ENCODE data around the gene RIPOR2. TPM values are rescaled to one million over a fixed set of nuclear protein-coding genes. Genes with fewer than 3 reads are reported as not detected.
"Not testable (repeated sequence)": the region's sequence is repeated elsewhere in the genome, so short reads cannot be mapped to it uniquely, and the experiment has no call there.

Gene RIPOR2
- polyA plus RNA-seq, 4 donors = 7.3 to 16.8 (median 7.5) TPM

DNA sequence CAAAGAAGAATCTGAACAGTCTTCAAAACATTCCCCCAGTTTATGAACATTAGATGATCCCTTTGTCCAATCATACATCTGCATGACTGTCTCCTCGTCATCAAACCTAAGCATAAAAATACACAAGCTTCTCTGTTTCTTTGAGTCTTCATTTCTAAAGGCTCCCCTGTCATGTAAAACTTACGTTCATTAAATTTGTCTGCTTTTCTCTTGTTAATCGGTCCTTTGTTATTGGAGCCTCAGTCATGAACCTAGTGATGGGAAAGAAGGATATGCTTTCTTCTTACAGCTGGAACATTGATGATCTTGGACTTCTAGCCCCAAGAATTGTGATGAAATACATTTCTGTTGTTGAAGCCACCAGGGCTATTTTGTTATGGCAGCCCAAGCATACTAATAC, 18.0 kb upstream of the RIPOR2 start:
- DNase-seq (ENCODE audit: low read depth in 4 of 4, low spot score in 3 of 4) = no peak

DNA sequence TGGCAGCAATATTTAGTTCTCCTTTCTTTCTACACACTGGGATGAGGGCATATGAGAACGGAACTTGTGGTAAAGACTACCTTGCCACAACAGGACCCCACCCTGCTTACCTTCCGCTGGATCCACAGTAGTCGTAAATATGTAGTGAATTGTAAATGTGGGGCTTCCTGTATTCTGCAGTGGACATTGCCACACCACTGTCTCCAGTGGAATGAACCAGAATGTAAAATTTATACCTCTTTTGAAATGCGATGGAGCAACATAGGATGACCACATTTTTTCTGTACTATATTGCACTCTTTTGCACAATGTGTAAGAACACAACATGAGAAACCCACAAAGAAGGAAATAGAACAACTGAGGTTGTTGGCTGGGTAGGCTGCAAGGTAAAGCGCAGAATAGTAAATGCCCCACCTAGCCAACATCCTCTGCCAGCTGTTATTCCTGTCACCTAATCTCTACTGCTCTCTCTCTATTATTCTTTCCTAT, 16.1 kb upstream of the RIPOR2 start:
- DNase-seq (ENCODE audit: low read depth in 4 of 4, low spot score in 3 of 4) = no peak

DNA sequence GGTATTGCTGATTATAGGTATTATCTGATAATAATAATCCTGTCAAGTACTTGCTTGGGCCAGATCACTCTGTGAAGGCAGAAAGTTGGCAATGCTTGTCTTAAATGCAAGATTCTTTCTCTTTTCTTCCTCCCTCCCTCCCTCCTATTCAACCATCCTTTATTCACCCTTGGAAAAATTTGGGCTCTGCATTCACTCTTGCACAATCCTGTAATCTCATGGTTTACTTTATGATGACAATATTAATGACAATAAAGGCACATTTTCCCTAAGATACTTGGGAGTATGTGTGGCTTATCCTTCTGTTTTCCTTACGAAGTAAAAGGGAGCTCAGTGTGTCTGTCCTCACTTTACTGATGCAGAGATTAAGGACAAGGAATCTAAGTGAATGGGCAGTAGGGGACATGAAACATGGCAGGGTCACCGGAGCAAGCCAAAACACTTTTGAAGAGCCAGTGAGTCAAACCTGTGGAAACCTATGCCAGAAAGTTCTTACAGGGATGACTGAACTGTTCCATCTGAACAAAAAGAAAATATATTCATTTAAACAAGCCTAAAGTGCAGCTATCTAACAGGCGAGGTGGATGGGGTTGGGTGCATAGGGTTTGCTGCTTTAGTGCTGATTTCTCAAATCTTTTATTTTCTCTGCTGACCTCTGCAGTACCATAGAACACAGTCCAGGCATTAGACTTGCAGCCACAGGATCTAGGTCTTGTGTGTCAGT, 14.6 kb upstream of the RIPOR2 start:
- DNase-seq (ENCODE audit: low read depth in 4 of 4, low spot score in 3 of 4) = no peak

DNA sequence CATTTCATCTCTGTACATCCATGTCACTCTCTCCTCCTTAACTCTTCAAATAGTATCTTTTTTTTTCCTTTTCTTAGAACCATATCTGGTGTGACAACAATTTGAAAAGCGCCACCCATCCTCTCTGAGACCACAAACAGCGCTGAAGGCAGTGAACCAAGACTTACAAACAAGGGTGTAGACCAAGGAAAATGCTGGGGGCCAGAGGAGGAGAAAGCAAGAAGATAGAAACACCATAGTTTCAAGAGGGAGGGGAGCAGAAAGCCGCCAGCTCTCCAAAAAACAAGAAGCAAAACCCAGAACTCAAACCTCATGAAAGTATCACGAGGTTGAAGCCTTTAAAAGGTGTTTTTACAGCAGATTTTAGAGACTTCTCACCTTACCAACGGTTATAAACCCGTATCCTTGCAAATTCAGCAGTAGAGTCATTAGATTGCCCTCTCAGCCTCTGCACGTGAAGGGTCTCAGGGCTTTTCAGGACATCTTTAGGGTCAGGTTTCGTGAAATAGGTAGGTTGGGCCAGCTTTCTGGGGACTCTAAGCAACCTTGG, 13.3 kb upstream of the RIPOR2 start:
- no peak for DNase-seq (ENCODE audit: low read depth in 4 of 4, low spot score in 3 of 4)

DNA sequence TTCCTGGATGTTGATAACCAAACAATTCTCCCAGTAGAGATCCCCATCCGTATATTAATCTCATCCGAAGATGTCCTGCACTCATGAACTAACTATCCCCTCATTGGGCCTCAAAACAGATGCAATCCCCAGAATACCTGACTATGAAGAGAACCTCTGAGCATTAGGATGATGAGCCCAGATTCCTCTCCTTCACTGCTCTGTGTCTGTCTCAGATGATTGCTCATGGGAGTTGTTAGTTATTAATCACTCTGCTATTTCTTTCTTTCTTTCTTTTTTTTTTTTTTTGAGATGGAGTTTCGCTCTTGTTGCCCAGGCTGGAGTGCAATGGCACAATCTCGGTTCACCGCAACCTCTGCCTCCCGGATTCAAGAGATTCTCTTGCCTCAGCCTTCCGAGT, 12.5 kb upstream of the RIPOR2 start:
- not testable (repeated sequence) for DNase-seq (ENCODE audit: low read depth in 4 of 4, low spot score in 3 of 4)

DNA sequence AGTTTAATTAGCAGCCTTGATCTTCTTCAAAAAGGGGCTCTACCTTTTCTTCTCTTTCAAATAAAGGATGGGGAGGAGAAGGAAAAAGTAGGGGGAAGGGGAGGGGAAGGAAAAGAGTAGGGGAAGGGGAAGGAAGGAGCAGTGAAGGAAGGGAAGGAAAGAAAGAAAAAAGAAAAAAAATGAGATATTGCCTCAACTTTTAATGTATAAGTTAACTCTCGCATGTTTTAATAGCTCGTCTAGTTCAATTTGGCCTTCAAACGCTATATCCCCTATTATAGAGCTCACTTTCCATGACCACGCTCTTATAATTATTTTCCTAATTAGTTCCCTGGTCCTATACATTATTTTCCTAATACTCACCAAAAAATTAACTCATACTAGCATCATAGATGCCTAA, 11.9 kb upstream of the RIPOR2 start:
- no peak for DNase-seq (ENCODE audit: low read depth in 4 of 4, low spot score in 3 of 4)

DNA sequence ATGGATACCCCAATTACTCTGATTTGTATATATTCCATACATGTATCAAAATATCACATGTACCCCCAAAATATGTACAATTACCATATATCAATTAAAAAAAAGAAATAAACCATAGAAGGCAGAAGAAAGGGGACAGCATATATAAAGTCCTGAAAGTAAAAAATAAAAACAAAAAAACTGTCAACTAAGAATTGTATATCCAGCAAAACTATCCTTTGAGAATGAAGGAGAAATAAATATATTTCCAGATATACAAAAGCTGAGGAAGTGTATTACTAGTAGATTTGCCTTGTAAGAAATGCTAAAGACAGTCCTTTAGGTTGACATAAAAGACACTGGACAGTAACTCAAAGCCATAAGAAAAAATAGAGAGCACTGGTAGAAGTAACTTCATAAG, 9.3 kb upstream of the RIPOR2 start:
- no peak for DNase-seq (ENCODE audit: low read depth in 4 of 4, low spot score in 3 of 4)

DNA sequence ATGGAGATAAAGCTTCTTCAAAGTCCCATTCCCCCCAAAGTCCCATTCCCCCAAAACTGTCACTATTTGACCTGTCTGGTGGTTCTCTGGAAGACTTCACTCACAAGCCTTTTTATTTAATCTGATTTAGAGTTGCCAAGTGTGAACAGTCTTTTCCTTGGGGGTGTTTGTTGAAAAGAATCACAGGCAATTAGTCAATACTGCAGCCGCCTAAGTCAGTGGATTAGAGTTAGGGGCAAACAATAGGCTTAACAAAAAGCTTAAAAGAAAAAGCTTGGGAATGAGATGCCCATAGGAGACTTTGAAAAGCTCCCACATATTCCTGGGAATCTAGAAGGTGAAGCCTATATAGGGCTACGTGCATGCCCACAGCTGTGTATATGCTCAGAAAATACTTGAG, 8.0 kb upstream of the RIPOR2 start:
- DNase-seq (ENCODE audit: low read depth in 4 of 4, low spot score in 3 of 4) = no peak

DNA sequence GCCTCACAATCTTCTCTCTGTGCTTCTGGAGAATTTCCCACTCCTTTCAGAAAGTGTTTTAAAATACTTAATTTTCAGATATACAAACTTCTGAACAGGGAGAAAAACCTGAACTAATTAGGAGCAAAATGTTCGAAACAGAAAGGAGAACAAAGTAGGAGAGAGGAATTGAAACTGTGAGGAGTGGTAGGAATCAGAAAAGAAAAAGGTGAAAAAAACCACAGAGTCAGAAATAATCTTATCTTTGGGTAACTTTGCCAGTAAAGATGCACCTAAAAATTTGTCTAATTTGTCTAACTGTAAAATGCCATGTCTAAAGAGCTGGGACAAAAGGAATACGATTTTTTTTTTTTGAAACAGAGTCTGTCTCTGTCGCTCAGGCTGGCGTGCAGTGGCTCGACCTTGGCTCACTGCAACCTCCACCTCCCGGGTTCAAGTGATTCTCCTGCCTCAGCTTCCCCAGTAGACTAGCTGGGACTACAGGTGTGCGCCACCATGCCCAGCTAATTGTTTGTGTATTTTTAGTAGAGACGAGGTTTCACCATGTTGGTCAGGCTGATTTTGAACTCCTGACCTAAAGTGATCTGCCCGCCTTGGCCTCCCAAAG, 4.7 kb upstream of the RIPOR2 start:
- DNase-seq (ENCODE audit: low read depth in 4 of 4, low spot score in 3 of 4) = no peak

DNA sequence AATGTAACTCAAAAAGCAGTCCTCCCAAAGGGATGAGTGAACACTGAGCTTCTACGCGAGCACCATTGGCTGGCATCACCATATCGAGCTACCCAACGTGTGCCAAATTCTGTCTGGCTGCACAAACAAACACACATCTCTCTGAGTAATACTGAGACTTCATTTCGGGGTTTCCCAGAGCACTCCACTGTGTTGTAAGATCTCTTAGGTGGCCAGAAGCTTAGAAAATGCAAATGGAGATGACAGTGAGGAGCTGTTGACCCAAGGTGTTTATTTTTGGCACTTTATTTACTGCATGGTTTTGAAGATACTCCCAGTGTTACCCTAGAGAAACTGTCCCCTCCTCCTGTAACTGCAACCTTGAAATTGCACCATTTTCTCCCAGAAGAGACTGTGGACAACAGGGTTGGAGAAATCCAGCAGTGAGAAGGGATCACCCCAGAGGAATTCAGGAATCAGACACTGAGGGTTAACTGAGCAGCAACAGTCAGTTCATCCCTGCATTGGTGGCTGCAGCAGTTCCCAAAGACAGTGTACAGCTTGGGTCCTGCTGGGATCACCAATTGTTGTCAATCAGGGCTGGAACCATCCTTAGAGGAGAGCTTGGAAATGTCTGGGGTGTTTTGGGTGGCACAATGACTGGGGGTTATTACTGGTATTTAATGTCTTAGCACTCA, 1.0 kb upstream of the RIPOR2 start:
- no peak for DNase-seq (ENCODE audit: low read depth in 4 of 4, low spot score in 3 of 4)

DNA sequence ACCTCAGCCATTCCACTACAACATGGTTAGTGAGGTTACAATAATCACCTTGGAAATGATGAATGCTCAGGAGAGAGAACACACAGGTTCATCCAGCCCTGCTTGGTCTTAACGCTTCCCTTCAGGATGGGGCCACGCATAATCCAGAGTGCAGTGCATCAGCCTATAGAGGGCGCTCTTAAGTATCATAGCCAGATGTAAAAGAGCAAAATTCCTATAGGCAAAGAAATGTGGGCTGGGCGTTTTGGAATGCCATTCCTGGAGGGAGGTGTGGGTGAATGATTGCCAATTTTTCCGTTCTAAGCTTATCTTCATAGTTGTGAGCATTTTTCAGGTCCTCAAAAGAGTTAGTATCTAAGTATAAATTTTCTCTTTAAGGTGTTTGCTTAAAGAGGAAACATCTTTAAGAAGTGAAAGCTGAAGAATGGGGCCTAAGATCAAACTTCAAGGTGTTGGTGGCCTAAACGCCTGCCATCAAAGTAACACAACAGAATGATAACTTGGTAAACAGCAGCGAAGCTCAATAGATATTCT, 1.8 kb downstream of the RIPOR2 start:
- no peak for DNase-seq (ENCODE audit: low read depth in 4 of 4, low spot score in 3 of 4)

DNA sequence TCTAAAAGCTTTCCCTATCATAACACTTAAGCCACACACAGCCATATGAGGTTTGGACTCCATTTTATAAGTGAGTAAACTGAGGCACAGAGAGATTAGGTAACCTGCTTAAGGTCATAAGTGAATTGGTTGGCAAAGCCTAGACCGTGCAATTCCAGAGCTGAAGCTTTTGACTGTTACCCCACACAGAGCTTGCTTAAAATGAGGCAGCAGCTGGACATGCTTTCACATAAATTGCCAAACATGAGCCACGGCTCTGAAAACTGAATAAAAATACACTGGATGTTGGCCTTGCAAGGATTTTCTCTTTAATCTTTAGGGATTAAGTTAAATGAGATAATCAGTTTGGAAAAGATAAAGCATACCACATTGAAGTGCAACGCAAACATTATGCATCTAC, 2.5 kb downstream of the RIPOR2 start:
- DNase-seq (ENCODE audit: low read depth in 4 of 4, low spot score in 3 of 4) = no peak

DNA sequence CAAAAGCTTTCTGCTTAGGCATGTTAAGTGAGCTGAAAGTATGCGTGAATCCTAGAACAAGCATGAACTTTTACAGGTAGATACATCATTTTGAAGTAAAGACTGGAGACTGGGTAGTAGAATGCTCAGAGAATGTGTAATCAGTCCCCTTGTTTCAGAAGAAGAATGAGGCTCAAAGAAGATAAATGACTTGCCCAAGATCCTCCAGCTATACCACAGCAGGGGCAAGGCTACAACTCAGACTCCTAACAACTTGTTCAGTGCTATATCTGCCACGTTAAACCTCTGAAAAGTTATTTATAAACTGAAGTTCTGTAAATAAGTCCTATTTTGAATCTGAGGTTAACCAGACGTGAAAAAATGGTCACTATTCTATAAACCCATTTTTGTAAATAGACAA, 2.9 kb downstream of the RIPOR2 start:
- no peak for DNase-seq (ENCODE audit: low read depth in 4 of 4, low spot score in 3 of 4)

DNA sequence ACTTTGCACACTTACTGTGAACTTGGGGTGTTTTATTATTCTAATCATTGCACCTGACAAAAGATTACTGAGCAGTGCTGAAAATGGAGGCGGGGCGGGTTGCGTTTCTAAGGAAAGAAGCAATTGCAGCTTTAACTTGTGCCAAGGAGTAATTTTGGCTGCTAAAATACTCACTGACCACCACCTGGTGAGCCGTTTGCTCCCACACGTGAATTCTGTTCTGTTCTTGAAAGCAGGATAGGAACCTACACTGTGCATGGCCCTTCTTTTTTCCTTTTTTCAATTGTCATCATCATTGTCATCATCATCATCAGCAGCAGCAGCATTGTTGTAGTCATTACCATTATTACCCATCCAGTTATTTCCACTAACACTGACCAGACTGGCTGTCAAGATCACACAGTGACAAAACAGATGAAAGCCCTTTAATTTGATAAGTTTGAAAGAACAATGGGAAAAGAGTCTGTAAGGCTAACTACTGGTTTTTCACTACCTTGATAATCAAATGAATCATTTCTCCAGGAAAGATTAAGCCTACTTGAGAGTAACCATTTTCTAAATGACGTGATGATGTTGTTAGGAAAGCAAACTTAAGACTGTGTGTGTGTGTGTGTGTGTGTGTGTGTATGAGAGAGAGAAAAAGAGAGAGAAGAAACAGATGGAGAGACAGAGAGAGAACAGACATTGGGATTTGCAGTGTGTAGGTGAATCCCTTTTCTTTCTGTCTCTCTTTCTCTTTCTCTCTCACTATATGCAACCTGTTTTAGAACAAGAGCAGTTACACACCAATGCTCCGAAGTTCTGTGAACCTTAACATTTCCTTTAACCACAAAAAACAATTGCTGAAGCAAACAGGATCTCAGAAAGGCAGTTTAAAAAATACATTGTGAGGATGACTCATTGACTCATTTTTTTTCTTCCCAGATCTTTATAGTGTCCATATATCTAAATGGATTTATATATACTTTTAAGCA, 3.8 kb downstream of the RIPOR2 start:
- DNase-seq (ENCODE audit: low read depth in 4 of 4, low spot score in 3 of 4) = no peak

DNA sequence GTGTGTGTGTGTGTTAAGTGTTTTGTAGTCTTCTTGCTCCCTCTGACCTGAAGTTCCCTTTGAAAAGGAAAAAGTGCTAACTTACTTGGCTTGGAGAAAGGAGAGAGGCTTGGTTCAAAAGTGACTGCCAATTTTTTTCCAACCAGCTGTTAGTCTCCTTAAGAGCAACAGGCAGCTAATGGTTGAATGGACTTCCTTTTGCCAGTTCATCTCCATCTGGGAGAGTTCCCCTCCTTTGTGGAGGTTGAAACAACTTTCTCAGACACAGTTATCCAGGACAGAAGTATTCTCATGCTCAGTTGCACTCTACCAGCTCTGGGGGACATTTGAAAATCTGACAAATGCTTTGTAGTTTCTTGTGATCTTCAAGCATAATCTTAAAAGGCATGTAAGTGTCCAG, 4.5 kb downstream of the RIPOR2 start:
- DNase-seq (ENCODE audit: low read depth in 4 of 4, low spot score in 3 of 4) = no peak

DNA sequence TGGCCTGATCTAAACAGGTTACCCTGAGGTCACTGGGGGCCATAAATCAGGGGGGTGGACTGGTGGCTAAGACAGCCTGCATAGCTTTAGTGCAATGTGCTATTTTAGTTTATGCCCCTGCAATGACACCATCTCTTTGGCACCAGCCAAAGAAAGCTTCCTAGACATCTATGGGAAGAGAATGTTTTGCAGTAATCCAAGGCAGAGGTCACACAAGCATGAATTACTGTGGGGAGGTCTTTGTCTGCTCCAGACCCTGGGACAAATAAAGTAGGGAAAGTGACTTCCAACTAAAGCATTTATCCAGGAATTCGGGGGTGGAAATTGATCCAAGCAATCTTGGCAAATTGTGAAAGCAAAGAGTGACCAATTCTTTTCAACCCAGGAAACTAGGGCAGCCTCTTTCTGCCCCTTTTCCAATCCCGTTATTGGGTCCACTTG, 5.3 kb downstream of the RIPOR2 start:
- no peak for DNase-seq (ENCODE audit: low read depth in 4 of 4, low spot score in 3 of 4)

DNA sequence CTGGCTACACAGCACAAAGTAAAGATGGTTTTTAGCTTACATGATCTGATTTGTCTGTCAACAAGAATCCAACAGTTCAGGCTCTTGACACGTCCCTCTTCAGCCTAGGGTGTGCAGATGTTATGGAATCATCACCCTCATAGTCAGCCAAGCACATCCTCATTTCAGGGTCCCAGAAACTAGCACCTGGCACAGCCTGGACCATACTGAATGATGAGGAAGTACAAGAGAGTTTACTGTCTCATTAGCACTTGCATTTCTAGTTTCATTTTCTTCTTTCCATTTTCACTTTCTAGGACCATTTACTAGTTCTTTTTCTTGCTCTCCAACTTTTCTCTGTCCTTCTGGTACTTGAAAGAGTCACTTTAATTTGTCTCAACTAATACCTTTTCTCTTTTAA, 6.5 kb downstream of the RIPOR2 start:
- DNase-seq (ENCODE audit: low read depth in 4 of 4, low spot score in 3 of 4) = no peak

DNA sequence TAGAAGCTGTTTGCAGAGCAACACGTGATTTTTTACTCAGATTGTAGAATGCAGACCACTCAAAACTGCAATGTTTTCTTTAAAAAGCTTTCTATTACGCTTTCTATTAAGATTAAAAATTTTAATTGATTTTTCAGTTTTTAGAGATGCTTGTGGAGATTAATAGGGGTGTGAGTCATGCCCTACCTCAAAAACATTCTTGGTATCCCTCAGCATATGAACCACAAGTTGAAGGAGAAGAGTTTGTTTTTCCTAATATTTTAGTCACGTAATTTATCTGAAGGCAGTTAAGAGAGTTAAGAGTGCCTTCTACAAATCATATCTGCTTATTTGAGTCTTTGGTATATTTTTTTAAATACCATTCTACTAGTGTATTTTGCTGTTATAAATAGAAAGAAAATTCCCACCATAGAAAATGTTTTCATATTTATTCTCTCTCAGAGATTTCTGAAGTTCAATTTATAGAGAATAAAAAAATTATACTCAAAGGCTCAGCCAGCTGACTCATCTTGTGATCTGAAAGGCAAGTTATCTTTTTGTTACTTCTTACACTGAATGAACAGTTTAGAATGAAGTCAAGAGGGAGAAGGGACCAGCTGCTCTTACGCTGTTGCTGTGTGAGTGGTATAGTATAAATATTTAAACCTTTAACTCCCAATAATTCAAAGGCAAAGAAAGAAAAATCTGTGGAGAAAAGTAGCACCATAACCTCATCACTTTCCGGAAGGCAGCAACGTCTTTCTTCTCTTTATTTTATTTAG, 7.6 kb downstream of the RIPOR2 start:
- no peak for DNase-seq (ENCODE audit: low read depth in 4 of 4, low spot score in 3 of 4)

DNA sequence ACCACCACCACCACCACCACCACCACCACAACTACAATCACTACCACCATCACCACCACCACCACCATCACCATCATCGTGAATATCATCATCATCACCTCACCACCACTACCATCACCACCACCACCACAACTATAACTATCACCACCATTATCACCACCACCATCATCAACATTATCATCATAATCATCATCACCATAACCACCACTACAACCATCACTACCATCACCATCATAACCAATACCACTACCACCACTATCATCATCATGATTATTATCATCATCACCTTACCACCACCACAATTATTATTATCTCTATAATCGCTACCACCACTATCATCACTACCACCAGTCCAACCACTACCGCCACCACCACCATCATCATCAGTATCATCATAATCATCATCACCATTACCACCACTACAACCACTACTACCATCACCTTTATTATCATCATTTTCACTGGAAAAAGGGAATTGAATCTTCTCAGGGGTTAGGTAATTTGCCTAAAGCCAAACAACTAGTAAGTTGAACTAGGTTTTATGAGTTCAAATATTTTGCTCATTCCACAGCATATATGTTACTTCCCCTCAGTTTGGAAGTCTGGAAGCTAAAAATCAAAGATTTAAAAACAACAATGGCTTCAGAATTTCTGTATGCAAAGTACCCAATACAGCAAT, 8.3 kb downstream of the RIPOR2 start:
- DNase-seq (ENCODE audit: low read depth in 4 of 4, low spot score in 3 of 4) = no peak
